ENCODE results near the gene ZFHX3. TPM values are rescaled to one million over a fixed set of nuclear protein-coding genes. Genes with fewer than 3 reads are reported as not detected.

Gene ZFHX3
- total RNA-seq, 6 experiments from 2014 or later = 14.5 to 25.8 (median 15.8) TPM

GRCh38 chr16:73032541-73033270 lies 15.2 kb downstream of the ZFHX3 start:
- no peak for TF ChIP-seq CTCF (IDR thresholded peaks at IDR 0.05)
- no peak for DNase-seq
- Mint-ChIP-seq H3K4me3 (no peak overlapping the region; the same call in 1 of the 2 replicates), H3K36me3 (ENCODE audit: low read depth) (peaks cover 4% of the 10 kb centered on the region; the same call in 1 of the 2 replicates), H3K27me3 (ENCODE audit: insufficient read depth) (no peaks in the 10 kb centered on the region; the same call in 1 of the 2 replicates), H3K4me1 (ENCODE audit: low read depth) (peaks cover 66% of the 10 kb centered on the region), H3K27ac (peak overlapping the region; percentile 93; the same call in 1 of the 2 replicates), H3K9me3 (no peaks in the 10 kb centered on the region)

GRCh38 chr16:73031984-73032383 lies 15.9 kb downstream of the ZFHX3 start:
- peaks cover 59% of the 10 kb centered on the region for H3K4me1 Mint-ChIP-seq (ENCODE audit: low read depth)
- H3K27ac Mint-ChIP-seq = peak overlapping the region; percentile 93; the same call in 1 of the 2 replicates

GRCh38 chr16:73031155-73031866 lies 16.6 kb downstream of the ZFHX3 start:
- Mint-ChIP-seq H3K27ac (peak overlapping the region; percentile 93), H3K36me3 (ENCODE audit: low read depth) (peaks cover 4% of the 10 kb centered on the region; the same call in 1 of the 2 replicates), H3K4me1 (ENCODE audit: low read depth) (peaks cover 54% of the 10 kb centered on the region), H3K4me3 (peak overlapping the region; percentile 49), H3K9me3 (no peaks in the 10 kb centered on the region), H3K27me3 (ENCODE audit: insufficient read depth) (no peaks in the 10 kb centered on the region; the same call in 1 of the 2 replicates)
- TF ChIP-seq CTCF (IDR thresholded peaks at IDR 0.05) = peak; percentile 51; the same call in 1 of the 2 replicates
- DNase-seq = peak; percentile 46

More at GRCh38 chr16:73031984-73032383, 15.9 kb downstream of the ZFHX3 start:
- no peak for TF ChIP-seq CTCF (IDR thresholded peaks at IDR 0.05)
- DNase-seq = no peak
- Mint-ChIP-seq H3K36me3 (ENCODE audit: low read depth) (peaks cover 4% of the 10 kb centered on the region; the same call in 1 of the 2 replicates), H3K4me3 (peak overlapping the region; percentile 49), H3K27me3 (ENCODE audit: insufficient read depth) (no peaks in the 10 kb centered on the region; the same call in 1 of the 2 replicates), H3K9me3 (no peaks in the 10 kb centered on the region)

- Mint-ChIP-seq H3K27me3 (ENCODE audit: insufficient read depth) (peaks cover 2% of the 10 kb centered on the region), H3K4me1 (ENCODE audit: low read depth) (peaks cover 60% of the 10 kb centered on the region), H3K9me3 (no peaks in the 10 kb centered on the region), H3K36me3 (ENCODE audit: low read depth) (0 out of 2 replicates have a peak, but pooled peaks cover 4% of the 10 kb centered on the region), H3K27ac (no peak overlapping the region), H3K4me3 (no peak overlapping the region)
- DNase-seq = no peak
- no peak for TF ChIP-seq CTCF (IDR thresholded peaks at IDR 0.05)
These were observed 19.1 kb downstream of the ZFHX3 start for GRCh38 chr16:73028721-73029361.

GRCh38 chr16:73028263-73028662 lies 19.7 kb downstream of the ZFHX3 start:
- H3K27me3 Mint-ChIP-seq (ENCODE audit: insufficient read depth) = peaks cover 2% of the 10 kb centered on the region
- H3K36me3 Mint-ChIP-seq (ENCODE audit: low read depth) = 0 out of 2 replicates have a peak, but pooled peaks cover 4% of the 10 kb centered on the region
- TF ChIP-seq CTCF (IDR thresholded peaks at IDR 0.05) = no peak
- DNase-seq = no peak
- H3K4me1 Mint-ChIP-seq (ENCODE audit: low read depth) = peaks cover 61% of the 10 kb centered on the region
- H3K4me3 Mint-ChIP-seq = no peak overlapping the region
- no peak overlapping the region for H3K27ac Mint-ChIP-seq
- H3K9me3 Mint-ChIP-seq = no peaks in the 10 kb centered on the region

Measured in HFFc6 (cell line).